Measurements from ENCODE around the gene ATXN7L1. TPM values are rescaled to one million over a fixed set of nuclear protein-coding genes. Genes with fewer than 3 reads are reported as not detected.
A peak's percentile ranks its signal among the peaks of the same experiment; 100 is the strongest.

Gene ATXN7L1
- polyA plus RNA-seq, 4 donors, result 9.5 to 10.4 (median 10.0) TPM

DNA sequence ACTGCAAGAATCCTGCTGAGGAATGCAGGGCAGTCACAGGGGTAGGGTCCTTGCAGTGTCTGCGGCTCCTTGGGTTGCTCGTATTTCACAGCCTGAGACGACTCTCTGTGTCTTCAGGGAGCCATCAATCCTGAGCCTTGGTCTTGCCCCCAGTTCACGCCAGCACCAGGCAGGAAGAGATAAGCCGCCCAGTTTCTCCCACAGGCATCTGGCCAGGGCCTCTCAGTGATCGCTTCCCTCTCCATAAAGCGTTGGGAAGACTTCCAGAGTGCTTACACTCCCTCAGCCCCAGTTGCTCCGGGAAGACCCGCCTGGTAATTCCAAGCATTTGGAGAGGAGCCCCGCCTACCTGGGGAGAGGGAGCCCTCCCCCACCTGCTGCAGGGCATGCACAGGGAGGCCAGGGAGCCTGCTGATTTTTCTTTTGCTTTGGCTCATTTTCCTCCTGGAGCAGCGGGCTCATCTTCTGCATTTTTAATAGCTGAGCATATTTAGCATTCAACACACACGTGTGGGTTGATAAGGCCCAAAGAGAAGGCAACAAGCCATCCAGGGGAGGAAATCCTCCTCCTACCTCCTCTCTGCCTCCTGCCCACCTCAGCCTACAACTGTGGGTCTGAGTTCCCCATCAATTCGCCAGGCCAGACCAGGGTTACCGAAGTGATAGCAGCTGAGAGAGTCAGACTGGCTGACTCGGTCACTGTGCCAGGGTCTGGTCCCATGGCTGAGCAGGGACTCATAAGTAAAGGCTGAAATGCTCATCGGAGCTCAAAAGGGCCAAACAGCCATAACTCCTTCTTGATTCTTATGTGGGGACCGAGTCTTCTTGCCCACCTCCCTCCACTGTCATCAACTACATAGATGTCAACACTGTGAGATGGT is 220.7 kb downstream of the ATXN7L1 start:
- no peak for DNase-seq (ENCODE audit: low read depth in 4 of 4, low spot score in 3 of 4)

DNA sequence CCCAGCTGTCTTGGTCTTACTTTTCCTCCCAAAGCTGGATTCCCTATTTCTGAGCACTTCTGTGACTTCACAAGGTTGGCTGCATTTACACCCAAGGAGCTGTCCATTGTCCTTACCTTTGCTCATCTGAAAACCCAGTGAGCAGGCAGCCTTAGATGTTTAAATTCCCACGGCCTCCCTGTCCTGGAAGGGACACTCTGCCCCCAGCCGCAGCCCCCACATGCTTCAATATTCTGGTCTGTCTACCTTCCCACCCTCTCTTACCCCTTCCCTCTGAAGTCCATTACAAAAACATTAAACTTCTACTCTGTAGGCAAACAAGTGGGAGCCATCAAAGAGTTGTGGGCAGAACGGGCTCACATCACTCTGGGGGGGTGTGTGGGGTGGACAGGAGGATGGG is 221.3 kb downstream of the ATXN7L1 start:
- DNase-seq (ENCODE audit: low read depth in 4 of 4, low spot score in 3 of 4), result peak in 1 of 4 donors; percentile 67

DNA sequence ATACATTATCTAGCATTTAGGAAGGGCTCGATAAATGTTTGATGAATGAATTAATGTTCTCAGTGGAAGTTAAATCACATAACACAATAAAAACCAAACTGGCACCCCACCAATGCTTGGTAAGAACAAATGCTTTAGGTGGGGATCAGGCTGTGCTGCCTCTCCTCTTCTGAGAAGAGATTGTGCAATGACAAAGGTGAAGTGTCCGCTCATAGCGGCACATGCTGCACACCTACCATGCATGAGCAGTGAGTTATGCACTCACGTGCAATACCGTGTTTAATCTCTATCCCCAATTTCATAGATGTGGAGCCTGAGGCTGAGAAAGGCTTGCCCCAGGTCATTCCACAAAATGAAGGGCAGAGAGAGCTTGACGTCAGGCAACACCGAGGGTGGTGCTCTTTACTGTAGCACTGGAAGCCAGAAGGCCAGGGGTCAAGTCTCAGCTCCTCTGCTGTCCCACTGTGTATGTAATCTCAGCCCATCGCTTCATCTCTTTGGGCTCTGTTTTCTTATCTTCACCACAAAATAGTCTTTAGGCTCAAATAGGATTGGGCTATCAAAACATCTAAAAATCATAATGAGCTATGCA is 222.2 kb downstream of the ATXN7L1 start:
- DNase-seq (ENCODE audit: low read depth in 4 of 4, low spot score in 3 of 4), result no peak

DNA sequence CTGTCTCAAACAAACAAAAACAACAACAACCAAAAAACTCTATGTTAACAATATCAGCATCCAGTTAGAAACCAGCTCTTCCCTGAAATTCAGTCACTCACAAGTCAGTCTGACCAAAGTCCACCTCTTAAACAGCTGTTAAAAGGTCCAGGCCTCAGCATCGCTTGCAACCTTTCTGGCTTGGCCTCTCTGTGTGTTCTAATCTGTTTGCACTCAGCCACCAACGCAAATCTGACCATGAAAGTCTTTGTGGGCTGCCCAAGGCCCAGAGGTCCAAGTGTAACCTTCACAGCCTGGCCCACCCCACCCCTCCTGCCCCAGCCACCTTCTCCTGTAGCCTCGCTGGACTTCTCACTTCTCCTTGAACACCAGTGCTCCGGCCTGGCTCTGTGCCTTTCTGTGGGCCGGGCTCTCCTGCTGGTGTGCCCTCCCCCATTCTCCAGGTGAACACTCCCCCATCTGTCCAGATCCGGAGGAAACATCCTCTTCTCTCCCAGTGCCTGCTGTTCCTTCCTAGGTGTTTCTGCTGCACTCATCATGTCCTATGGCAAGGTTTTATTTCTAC is 222.9 kb downstream of the ATXN7L1 start:
- DNase-seq (ENCODE audit: low read depth in 4 of 4, low spot score in 3 of 4), result no peak

DNA sequence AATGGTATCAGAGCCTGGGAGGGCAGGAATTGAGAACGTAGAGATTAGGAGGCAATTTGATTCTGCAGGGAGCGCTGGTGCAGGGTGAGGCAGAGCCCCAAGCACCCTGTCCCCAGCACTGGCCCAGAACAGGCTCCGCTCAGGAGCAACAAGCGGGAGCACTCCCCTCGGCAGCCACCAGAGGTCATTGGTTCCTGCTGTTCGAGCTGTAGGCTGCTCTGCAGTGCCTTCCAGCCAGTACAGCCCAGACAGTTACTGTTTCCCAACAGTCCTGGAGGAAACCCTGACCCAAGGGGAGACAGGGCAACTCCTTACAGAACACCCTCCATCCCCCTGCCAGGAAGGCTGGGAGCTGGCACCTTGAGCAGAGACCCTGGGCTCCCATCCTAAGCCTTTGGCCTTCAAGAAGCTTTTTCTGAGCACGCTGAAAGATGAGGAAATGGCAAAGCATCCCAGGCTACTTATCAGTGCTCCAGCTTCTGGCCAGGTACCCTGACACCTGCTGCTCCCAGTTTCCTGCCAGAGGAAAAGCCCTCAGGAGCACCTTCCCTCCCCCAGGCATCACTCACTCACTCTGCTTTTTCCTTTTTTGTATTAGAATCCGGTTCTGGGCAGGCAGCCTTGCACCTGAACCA is 223.9 kb downstream of the ATXN7L1 start:
- DNase-seq (ENCODE audit: low read depth in 4 of 4, low spot score in 3 of 4), result no peak

DNA sequence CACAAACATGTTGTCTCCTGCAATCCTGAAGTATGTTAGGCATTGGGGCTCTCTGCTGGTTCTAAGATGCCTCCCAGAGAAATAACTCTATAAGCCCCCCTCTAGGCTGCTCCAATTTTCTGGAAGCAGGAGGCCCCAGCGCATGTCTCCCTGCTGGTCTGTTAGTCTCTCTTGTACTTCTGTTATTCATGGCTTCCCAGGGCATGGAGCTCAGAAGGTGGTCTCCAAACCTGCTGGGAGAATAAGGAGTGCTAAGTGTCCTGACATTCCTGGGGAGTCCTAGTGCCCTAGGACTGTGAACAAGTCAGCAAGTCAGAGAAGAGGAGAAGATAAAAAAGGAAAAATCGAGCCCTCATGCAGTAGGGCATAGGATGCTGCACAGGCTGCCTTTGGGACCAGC is 224.6 kb downstream of the ATXN7L1 start:
- DNase-seq (ENCODE audit: low read depth in 4 of 4, low spot score in 3 of 4), result no peak

DNA sequence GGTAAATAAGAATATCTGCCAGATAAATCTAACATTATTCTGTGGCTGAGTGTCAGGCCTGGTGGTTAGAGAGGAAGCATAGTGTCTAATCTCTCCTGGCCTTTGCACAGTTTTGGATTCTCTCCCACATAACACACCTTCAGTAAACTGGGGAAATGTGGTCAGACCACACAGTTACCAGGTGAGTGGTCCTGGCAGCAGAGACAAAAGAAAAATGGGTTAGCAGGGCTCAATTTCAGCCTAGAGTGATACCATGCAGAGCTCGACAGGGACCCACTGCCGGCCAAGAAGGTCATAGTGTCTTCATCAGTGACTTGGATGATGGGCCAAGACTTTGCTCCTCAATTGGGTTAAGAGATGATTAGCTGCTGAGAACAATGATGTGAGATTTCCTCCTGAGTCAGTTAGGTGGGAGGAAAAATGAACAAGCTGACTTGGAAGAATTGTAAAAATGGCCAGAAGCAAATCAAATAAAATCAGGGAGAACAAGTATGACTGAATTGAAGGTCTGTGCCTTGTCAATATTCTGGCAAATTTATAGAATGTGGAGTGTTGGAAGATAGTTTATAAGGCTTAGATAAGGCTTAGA is 225.9 kb downstream of the ATXN7L1 start:
- DNase-seq (ENCODE audit: low read depth in 4 of 4, low spot score in 3 of 4), result no peak

DNA sequence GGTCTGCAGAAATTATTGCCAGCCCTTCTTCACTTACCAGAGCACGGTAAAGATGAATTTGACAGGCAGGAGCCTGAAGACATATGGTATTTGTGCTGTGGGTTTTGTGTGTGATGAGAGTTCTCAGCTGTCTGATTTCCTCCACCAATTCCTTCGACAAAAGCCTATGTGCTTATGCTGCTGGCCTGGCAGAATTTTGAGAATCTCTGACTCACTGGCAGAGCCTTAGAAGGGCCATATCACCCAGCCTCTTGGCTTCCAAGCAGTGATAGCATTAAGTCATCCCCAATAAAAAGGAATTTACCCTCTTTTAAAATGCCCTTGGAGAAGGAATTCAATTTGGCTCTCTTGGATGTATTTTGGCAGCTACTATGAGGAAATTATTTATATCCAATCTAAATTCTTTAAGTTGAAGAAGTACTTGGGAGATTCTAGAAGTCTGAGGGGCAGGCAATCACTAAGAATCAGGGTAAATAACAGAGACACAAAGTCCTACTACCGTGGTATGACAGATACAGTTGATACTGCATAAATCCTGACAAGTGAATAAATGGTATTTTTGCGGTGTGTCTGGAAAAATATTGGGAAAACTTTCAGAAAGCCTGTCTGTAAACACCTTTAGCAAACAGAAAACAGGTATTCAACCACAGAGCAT is 226.5 kb downstream of the ATXN7L1 start:
- DNase-seq (ENCODE audit: low read depth in 4 of 4, low spot score in 3 of 4), result no peak

DNA sequence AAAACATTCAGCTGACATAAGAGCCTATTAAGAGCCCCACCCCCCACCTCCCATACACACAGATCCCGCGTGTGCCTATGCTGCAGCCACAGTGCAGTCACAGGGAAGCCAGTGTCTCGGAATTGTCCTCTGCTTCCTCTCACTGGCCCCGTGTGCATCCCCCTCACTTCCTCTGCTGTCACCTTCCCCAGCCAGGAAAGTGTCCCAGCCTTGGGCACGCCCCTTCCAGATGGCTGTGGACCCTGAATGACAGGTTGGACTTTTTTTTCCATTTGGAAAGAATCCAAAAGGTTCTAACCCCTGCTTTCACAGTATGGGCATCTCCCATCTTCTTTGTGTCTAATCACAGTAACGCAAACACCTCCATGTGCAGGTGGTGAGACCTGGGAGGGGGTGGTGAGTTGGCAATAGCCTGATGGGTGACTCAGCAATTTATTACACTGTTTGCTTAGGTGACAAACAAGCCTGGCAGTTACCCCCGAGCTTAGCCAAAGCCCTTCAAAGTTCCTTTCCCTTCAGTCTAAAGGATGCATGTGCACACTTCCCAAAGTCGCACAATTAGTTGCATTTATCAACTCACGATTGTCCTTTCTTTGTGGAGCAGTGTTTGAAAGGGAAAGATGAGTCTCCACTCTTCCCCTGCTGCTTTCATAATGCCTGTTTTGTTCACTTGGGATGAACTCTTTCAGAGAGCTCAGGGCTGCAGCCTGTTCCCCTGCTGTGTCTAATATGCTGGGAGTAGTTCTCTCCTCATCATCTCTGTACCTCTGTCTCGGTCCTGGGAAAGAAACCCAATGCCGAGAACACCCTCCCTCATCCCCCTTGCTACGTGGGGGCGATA is 227.6 kb downstream of the ATXN7L1 start:
- no peak for DNase-seq (ENCODE audit: low read depth in 4 of 4, low spot score in 3 of 4)

DNA sequence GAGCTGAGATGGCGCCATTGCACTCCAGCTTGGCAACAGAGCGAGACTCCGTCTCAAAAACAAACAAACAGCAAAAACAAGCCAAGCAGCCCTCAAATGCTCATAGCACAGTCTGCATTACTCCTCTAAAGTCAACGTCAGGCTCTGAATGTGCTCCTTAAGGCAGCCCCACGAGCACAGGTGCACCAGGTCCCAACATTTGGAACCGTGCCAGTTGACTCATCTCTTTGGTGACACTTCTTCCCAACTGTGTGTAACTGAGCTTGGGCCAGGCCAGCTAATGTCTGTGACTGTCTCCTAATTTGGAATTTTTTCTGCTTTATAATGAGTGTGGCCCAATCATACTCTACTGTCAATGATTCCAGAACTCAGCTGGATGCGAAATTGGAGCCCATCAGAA is 228.8 kb downstream of the ATXN7L1 start:
- no peak for DNase-seq (ENCODE audit: low read depth in 4 of 4, low spot score in 3 of 4)

DNA sequence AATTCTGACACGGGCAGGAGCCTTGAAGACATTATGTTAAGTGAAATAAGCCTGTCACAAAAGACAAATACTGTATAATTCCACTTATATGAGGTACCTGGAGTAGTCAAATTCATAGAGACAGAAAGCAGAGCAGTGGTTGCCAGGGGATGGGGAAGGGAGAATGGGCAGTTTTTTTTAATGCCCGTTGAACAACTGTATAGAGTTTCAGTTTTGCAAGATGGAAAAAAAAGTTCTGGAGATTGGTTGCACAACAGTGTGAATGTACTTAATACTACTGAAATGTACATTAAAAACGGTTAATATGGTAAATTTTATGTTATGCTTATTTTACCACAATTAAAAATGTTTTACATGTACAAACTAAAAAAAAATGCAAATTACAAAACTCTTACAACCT is 231.5 kb downstream of the ATXN7L1 start:
- no peak for DNase-seq (ENCODE audit: low read depth in 4 of 4, low spot score in 3 of 4)

DNA sequence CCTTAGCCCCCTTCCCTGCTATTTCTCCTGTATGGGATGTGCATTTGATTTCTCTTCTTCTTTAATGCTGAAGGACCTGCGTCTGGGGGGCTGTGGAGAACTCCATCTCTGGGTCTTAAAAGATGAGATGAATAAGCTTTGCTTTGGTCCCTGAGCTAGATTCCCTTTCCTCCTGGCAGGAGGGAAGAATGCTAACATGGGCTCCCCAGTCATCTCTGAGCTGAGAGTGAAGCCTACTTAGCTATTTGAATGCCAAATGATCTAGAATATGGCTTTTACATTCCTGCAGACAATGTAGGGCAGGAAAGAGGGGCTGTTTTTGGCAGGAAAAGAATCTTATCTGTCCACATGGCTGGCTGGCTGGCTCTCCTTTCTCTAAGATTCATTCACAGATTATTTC is 232.5 kb downstream of the ATXN7L1 start:
- no peak for DNase-seq (ENCODE audit: low read depth in 4 of 4, low spot score in 3 of 4)

DNA sequence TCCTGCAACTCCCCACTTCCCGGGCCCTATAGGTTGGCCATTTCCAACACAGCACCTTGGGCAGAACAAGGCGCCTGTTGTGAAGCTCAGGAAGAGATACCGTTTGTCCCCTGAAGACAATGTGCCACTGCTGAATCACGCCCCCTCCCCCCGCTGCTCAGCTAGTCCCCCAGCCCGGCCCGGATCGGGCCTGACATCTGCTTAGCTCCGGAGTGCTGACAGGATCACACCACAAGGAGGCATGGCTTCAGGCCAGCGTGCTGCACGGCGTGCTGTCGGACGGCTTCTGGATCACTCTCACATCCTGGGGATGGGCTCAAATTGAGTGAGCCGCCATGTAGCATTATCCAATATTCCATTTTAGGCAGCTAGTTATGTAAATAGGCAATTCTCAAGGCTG is 233.0 kb downstream of the ATXN7L1 start:
- DNase-seq (ENCODE audit: low read depth in 4 of 4, low spot score in 3 of 4), result no peak

DNA sequence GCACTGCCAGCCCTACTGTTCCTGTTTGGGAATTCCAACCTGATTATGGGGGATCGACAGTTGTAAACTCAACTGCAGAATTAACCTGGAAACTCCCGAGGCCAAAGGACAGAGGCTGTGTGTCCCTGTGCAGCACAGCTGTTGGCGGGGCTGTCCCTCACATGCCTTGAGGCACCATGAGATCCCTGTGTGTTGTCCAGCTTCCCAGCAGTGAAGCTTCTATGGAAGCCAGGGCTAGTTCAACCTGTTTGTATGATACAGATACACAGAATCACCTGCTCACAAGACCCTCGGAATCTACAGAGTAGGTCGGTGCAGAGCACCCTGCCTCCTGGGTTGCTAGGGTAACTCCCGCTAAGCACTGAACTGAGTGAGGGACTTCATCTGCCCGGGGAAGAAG is 234.1 kb downstream of the ATXN7L1 start:
- no peak for DNase-seq (ENCODE audit: low read depth in 4 of 4, low spot score in 3 of 4)

DNA sequence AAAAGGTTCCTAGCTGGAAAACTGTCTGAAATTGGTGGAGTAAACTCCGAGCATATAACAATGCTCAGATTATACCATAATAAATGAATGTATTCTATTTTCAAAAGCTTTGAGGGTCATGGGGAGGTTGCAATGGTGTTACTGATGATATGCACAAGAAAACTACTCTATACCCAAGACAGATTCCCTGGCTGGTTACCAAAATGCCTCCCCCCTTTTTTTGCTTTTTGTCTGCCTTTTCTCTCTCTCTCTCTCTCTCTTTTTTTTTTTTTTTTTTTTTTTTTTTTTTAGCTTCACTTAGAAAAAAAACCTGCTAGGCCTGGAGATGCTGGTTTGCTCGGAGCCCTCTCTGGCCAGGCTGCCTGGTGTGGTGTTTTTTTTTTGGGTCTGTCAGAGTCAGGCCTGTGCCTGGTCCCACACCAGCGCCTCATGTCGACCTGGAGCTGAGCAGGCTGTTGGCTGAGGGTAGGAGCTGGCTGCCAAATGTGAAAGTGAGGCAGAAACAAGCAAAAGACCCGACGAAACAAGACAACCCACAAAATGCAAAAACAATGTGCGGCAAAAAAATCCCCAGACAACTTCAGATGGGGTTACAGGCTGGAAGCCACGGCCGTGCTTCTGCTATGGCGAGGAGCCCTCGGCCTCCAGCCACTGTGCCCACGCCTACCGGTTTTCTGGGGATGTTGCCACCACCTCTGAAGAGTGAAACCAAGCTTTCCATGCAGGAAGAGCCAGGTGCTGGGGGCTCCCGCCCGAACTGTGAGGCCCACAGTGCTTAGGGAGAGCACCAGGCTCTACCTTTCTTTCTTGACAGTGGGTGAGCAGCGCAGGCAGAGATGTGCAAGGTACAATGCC is 235.2 kb downstream of the ATXN7L1 start:
- no peak for DNase-seq (ENCODE audit: low read depth in 4 of 4, low spot score in 3 of 4)

DNA sequence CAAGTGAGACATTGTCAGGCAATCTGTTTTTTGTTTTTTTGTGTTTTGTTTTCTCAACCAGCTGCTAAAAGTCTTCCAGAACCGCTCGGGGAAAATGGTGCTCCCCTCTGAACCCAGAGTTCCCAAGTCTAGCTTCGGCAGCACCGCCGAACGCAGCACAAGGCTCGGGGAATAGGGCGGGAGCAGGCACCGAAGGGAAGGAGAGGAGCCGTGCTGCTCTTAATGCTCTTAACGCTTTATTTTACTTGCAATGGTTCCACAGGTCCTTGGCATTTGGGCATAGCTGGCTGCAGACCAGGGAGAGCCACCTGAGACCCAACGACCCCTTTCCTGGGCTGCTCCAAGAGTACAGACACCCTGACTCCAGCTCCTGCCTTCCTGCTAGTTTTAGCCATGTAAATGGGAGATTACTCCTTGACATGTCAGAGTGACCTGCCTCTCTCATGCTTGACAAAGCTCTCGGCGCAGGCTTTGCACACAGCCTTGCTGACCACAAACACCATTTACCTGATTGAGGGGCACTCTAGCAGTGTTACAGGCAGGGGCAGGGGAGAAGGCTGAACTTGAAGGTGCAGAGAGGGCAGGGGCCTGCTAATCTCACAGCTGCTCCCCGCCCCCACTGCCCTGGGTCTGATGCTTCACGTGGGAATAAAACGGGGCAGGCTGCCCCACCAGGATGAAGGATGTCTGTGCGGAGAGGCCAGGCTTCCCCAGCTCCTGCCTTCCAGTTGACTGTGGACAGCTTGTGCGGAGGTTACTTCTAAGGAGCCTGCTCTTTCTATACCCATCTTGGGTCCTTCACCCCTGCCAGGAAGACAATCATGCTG is 236.5 kb downstream of the ATXN7L1 start:
- DNase-seq (ENCODE audit: low read depth in 4 of 4, low spot score in 3 of 4), result no peak

DNA sequence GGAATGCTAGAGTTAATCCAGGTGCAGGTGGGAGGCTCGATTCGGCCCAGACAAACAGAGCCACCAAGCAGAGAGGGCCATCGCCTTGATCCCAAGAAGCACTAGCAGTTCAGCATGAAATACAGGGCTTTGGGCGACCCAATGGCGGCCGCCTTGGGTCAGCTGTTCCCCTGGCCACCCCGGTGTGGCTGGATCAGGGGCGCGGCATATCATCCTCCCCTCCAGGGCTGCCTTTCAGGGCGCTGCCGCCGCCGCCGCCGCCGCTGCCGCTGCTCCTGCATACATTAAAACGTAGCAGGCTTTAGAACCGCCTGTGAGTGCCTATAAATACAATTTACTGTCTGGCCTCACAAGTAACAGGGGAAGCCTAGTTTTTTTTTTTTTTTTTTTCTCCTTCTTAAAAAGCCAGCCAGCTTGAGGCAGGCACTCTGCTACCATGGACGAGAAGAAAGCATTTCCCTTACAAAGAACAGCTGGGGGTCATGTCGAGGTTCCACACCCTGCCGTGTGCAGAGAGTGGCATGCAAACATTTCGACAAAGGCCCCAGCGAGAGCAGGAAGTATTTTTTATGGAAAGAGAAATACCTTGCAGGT is 237.4 kb downstream of the ATXN7L1 start:
- no peak for DNase-seq (ENCODE audit: low read depth in 4 of 4, low spot score in 3 of 4)

DNA sequence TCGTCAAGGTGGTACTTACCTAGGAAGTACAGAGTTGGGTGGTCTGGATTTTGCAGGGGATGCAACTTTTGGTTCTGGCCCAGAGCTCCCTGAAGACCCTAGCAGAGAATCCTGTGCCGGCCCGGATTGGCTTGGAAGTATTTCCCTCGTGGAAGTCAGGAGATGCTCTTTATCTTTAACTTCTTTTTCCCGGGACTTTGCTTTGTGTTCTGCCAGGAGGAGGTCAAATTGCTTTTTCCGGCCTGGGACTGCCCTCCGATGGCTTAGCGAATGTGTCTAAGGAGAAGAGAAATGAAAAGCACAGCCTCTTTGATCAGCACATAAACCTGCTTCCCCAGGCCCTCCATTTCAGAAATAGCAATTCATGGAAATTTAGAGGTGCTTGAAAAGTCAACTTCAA is 238.1 kb downstream of the ATXN7L1 start:
- no peak for DNase-seq (ENCODE audit: low read depth in 4 of 4, low spot score in 3 of 4)
